Stimulated activated CD8-positive, alpha-beta memory T cell treated with anti-CD3 and anti-CD28 coated beads, Interleukin-12 subunit alpha, Interleukin-12 subunit beta, amount 100 ng/mL, for 24 hours (primary cell): ENCODE measurements around the gene WDR6.

ENCODE experiments used
- DNase-seq: peaks from one replicate; pipeline ENCODE4 v3.0.0-alpha.2; 2020; ENCODE audit errors: extremely low read depth

WDR6 gene

DNA sequence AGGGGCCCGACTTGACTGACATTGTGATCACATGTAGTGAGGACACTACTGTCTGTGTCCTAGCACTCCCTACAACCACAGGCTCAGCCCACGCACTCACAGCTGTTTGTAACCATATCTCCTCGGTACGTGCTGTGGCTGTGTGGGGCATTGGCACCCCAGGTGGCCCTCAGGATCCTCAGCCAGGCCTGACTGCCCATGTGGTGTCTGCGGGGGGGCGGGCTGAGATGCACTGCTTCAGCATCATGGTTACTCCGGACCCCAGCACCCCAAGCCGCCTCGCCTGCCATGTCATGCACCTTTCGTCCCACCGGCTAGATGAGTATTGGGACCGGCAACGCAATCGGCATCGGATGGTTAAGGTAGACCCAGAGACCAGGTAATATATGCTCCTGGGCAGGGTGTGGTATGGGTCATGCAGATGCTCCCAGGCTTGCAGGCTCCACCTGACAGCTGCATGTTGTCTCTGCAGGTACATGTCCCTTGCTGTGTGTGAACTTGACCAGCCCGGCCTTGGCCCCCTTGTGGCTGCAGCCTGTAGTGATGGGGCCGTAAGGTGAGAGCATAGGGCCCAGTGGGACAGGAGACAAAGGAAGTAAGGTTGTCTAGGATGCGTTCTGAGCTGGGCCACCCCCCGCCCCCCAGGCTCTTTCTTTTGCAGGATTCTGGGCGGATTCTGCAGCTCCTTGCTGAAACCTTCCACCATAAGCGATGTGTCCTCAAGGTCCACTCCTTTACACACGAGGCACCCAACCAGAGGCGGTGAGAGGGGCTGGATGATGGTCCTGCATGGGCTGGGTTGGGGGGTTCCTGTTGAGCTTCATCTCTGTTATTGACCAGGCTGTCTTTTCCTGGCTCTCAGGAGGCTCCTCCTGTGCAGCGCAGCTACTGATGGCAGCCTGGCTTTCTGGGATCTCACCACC lies 6.8 kb downstream of the WDR6 start:
- DNase-seq = no peak

DNA sequence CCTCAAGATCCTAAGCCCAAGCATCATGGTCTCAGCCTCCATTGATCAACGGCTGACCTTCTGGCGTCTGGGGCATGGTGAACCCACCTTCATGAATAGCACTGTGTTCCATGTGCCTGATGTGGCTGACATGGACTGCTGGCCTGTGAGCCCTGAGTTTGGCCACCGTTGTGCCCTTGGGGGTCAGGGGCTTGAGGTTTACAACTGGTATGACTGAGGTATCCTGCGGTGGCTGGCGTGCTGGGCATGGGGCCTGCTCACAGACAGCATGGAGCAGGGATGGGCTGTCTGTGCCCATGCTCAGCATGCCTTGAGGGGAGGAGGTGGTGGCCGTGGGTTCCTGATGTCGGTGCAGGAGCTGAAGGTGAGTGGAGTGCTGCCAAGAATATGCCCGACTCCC lies 7.9 kb downstream of the WDR6 start:
- no peak for DNase-seq

DNA sequence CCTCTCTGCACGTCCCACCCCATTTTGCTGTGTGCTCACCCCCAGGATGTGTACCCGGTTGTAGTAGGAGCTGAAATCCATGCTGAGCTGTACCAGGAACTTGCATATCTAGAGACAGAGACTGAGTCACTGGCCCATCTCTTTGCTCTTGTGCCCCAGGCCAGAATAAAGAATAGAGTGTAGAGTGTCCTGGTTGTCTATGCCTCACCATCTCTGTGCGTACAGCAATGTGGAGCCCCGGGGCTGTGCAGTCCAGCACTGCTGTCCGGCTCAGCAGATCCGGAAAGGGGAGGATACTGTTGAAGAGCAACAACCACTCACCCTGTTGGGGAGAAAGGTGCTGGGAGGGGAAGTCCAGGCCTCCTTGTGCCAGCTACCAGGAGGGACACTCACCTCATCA lies 8.6 kb downstream of the WDR6 start:
- no peak for DNase-seq

DNA sequence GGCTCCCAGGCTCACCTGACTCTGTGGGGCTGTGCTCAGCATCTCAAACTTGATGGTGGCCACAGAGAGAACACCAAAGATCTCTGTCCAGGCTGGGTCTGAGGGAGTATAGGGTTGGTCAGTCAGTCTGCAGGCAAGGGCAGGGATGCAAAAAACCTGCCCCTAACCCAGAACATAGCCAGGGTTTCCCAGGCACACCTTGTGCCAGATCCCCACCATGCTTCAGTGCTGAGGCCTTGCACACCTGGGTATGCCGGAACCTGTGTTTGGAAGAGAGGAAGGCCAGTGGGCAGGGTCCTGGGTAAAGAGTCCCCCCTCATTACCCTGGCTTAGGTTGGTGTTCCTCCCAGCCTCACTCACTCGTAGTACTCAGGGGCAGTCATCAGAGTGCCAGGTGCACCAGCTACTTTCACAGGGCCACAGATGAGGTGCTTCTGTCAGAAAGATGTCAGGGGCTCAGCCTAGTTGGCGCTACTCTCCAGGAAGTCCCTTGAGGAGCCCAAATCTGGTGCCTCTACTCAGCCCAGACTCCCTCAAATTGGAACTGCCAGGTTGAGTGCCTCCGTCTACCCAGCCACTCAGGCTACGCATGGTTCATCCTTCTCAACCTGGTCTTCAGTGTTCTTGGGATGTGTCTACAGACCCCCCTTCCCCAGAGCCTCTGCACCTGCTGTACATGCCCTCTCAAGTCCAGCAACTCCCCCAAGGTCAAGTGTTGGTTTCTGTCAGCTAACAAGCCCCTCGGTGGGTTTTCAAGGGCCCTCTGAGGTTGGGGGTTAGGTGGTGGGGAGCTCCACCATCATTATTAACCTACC lies 9.4 kb downstream of the WDR6 start:
- DNase-seq = no peak

DNA sequence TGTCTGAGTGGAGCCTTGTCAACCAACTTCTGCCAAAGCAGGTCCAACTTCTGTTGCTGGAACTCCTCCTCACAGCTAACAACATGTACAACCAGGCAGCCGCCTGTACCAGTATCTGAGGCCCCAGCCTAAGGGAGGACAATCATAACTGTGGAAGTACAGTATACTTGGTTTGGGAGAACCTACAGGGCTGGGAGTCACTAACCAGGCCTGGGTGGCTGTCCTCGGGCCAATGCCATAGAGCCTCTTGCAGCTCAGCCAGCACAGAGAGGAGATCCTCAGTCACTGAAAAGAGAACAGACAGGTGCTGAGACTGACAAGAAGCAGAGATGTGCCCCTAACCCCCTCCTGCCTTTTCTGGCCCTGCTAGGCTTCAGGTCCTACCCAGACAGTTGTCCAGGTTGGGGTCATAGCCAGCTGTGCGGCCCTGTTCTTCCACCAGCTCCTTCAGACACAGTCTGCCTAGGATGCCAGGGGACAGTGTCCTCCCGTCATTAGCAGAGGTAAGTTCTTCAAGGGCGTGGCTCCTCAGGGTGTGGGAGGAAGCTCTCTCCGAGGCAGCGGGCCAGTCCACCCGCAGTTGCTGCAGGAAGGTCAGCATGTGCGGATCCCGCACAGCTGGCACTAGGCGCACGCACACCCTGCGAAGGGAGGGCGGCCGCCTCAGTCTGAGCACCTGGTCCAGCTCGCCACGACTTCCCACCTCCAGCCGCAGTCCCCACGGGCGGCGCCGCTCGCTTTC lies 10.2 kb downstream of the WDR6 start:
- DNase-seq = no peak

DNA sequence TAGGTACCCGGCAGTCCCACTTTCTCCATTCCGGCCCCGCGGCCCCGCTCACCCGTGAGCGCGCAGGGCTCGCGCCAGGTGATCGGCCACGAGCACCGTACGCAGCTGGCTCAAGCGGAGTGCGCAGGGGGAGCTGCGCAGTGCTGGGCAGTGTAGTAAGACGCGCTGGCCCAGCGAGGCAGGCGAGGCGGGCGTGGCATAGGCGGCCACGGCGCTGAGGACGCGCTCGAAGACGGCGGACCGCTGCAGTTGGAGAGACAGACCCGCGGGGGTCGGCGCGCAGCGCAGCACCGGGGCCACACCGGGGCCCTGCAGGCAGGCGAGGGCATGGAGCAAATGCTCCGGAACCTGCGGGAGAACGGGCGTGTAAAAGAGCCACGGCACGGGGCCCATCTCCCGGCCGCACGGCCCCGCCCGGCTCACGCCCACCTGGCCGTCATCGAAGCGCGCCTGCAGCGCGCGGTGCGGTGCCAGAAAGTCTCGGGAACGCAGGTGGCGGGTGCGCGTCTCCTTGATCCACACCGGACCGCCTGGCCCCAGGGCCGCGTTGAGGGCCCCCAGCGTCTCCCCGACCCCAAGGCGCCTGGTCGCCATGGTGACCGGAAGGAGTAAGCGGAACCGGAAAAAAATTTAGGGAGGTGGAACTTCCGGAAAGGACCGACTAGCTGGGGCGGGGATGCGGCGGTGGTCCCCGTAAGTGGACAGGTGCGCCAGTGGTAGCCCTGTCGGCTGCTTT lies 10.9 kb downstream of the WDR6 start, which contains the start of gene DALRD3:
DALRD3 (minus strand) TSS at position 610 of the 736 bp plus-strand sequence; CDS start at position 594, 16 bp downstream.
- DNase-seq = no peak

DNA sequence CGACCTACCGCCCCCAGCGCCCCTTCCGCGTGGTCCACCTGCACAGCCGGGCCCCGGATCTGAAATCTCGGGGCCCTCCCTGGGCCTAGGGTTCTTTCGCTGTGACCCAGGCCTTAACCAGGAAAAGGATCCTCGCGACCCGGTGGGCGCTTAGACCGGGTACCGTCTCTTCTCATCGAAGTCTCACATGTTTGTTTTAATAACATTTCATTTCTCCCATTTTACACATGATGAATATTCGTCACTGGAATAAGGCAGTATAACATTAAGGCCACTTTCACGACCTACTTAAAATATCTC lies 11.5 kb downstream of the WDR6 start:
- no peak for DNase-seq

DNA sequence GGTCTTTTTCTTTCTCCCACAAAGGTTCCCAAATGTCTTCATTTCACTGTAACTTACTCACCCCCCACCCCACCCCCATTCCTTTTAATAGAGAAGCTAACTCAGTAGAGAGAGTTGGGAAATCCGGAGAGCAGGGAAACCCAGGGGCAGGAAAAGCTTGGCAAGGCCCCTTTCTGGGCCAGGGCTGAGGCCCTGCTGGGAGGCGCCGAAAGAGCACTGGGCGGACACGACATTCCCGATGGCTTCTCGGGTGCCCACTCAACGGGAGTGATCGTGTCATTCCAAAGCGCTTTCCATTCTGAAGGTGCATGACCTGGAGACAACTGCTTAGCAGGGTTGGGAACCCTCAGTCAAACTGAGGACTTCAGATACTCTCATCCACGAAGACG lies 12.7 kb downstream of the WDR6 start:
- no peak for DNase-seq

DNA sequence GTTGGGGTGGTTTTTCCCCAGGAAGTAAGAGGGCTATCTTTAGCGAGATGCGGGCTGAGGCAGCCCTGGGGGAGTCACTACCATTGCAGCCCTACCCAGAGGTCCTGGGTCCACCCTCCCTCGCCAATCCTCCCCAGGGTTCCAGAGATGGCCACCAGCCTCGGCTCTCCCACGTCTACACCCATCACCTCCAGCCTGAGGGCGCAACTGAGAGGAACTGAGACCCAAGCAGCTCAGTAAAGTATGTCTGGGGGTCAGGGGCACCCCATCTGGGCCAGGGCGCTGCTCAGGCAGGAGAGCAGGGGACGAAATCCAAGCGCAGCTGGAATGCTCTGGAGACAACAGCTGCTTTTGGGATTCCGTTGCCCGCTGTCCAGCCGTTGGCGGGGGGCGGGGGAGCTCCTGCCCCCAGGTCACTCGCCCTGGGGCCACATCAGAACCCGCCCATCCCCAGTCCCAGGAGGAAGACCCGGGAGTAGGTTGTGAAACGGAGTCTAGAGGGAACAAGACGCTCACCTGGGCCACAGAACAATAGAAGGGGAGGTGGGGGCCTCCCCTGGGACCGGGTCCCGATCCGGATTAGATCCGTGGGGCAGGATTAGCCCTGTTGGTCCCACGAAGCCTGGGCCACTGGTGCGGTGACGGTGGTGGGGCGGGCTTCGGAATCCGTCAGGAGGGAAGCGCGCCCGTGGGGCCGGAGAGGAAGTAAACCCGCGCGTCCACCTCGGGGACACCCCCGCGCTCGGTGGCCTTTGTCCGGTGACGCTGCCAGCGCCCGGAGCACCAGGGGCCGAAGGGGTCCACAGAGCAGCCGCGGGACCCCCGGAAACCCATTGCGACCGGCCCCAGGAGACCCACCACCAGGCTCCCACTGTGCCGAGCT lies 13.4 kb downstream of the WDR6 start:
- no peak for DNase-seq

DNA sequence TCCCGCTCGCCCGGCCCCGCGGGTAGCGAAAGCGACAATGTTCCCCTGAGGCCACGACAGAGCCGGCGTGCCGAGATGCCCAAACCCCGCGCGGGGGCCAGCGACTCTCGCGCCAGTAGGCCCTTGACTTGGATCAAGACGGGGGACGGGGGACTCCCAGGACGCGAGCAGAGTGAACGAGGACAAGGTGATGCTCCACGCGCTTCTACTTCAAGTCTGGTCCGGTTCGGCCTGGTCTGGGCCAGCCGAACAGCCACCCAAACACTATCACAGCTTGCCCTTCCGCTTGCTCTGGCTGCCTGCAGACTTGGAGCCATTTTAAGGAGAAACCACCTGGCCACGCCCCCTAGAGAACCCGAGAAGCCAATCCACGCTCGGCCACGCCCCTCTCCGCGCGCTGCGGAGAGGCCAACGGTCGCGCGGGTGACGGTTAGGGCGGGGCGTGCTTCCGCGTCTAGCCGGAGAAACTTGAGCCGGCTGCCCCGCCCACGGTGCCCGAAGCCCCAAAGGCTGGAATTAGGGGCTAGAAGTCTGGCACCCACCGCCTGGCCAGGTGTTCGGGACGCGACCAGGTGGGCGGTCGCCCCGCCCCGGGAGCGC lies 14.1 kb downstream of the WDR6 start:
- peak; percentile 97 for DNase-seq

DNA sequence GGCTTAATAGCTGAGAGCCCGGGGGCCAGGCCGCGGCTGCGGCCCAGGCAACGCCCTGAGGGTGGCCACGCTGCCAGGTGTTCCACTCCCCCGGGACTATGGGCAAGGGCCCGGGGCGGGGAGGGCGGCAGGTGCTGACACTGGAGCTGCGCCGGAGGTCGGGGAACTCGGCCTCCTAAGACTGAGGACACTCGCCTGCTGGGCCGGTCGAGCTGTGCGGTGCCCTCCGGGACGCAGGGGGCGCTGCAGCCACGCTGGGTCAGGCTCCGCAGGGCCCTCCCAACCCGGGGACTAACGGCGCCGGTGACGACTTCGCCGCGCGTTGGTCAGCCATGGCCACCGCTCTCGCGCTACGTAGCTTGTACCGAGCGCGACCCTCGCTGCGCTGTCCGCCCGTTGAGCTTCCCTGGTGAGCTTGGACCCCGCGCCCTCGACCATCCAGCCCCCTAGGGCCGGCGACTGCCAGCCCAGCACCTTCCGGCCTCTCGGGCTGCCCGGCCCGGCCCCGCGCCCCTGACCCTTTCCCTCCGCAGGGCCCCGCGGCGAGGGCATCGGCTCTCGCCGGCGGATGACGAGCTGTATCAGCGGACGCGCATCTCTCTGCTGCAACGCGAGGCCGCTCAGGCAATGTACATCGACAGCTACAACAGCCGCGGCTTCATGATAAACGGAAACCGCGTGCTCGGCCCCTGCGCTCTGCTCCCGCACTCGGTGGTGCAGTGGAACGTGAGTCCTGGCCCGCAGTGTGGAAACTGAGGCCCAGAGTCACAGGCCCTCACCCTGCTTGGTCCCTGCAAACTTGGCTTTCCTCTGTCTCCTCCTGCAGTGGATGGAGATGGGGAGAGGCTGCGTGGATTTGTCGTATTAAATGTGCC lies 14.9 kb downstream of the WDR6 start, which contains the start of gene NDUFAF3:
NDUFAF3 (plus strand) TSS at position 309 of the 875 bp plus-strand sequence; CDS start at position 333, 24 bp downstream.
- peak; percentile 72 for DNase-seq

DNA sequence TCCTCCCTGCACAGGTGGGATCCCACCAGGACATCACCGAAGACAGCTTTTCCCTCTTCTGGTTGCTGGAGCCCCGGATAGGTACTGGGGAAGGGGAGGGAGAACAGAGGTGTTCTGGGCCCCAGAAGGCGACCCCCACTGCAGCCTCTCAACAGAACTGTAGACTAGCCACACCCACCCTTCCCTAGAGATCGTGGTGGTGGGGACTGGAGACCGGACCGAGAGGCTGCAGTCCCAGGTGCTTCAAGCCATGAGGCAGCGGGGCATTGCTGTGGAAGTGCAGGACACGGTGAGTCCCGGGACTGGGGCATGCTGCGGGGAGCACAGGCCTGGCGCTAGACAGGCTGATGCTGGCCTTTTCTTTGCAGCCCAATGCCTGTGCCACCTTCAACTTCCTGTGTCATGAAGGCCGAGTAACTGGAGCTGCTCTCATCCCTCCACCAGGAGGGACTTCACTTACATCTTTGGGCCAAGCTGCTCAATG lies 15.5 kb downstream of the WDR6 start:
- DNase-seq = no peak

DNA sequence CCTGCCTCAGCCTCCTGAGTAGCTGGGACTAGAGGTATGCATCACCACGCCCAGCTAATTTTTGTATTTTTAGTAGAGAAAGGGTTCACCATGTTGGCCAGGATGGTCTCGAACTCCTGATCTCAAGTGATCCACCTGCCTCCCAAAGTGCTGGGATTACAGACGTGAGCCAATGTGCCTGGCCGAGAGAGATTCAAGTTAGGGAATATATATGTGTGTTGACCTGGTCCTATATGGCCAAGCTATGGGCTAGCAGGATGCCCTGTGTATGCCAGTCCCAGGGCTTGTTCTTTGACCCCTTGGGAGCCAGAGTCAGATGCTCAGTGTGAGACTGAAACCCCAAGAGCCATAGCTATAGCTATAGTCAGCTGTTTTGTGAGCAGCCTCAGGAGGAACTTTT lies 16.6 kb downstream of the WDR6 start:
- no peak for DNase-seq

DNA sequence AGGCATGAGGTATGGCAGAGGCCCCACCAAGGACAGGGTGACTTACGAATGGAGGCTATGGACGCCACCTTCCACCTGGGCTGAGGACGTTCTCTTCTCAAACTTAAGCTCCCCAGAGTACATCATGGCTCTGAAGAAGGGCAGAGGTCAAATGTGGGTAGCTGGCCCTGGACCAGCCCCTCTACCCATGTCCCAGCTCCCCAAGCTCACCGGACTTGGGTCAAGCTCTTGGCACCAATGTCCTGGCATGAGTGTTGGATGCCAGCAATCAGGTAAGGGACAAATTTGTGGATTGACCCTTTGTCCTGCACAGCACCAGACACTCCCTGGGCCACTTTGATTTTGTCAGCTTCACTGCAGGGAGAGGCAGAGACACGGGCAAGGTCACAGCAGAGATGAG lies 17.3 kb downstream of the WDR6 start:
- no peak for DNase-seq

DNA sequence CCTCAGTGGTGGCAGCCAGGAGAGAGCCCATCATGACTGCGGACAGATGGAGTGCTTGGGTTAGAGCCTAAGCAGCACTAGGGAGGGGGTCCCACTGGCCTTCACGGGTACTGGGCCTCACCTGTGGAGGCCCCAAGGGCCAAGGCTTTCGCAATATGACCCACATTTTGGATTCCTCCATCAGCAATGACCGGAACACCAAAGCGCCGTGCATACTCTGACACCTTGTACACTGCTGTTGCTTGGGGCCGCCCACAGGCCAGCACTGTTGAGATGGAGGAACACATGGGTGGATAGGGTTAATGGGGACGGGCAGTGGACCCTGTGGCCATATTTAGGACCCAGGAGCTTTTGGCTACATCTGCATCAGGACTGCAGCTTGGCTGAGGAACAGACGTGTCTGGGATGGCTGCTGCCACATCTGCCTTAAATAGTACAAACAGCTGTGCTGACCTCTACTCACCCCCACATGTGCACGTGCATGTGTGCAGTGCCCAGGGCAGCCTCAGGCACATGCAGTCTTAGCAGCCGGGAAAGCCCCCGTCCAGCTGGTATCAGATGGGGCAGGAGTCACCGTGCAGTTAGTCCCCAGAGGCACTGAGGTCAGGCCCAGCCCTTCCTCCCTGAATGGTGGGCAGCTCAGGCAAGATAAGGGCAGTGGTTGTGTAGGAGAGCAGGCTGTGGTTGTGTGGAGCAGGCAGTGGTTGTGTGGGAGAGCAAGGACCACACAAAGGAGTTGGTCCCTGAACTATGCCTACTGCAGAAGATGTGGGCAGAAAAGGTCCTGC lies 18.0 kb downstream of the WDR6 start:
- DNase-seq = no peak

DNA sequence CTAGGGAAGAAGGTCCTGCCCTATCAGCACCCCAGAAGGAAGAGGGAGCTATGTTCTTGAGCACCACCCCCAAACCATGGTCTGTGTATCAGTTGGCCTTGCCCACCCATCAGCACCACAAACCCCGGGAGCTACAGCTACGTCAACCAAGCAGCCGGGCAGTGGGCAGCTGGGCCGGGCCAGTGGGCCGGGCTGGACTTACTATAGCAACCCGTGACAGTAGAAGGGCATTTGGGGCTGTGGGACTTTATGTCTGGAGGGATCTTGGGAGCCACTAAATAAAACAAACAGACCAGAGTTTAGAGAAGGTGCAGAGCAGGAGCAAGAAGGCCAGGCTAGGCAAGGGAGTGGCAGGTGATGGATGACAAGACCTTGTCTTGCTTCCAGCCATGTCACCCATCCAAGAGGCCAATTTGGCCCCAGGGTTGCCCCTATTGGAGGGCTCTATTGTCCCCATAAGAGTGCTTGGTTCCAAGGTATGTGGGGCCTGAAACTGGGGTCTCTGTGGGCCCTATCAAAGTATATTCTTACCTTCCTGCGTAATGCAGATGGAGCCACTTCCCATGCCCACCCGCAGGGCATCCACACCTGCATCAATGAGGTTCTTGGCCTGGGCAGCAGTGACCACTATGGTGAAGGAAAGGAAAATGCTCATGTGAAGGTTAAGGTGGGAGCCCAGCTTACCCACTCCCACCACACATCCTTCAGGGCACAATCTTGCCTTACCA lies 18.8 kb downstream of the WDR6 start:
- no peak for DNase-seq

DNA sequence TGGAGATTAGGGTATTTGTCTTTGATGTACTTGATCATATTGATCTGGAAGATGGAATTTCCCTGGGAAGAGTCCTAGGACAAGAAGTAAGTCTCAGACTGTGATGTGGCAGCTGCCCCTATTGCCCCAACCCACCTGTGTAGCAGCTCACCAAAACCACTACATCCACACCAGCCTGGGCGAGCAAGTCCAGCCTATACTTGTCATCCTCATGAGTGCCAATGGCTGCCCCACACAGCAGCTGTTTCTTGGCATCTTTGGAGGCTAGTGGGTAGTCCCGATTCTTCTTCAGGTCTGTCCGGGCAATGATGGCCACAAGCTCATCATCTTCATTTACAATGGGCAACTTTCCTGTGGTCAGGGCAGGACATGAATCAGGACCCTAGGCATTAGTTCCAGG lies 19.3 kb downstream of the WDR6 start:
- no peak for DNase-seq
